ENCODE measurements around the gene TRPM5. TPM values are rescaled to one million over a fixed set of nuclear protein-coding genes. Genes with fewer than 3 reads are reported as not detected.

TRPM5 gene
- total RNA-seq, 2 experiments from 2014 or later: not detected

GRCh38 chr11:2461956-2462542 lies 17.7 kb upstream of the TRPM5 start:
- Histone ChIP-seq H3K27ac (ENCODE audit: low read depth, low read length, poor library complexity, severe bottlenecking) (no peak overlapping the region), H3K9me2 (ENCODE audit: insufficient read depth, low read length) (no peaks in the 10 kb centered on the region), H4K20me1 (ENCODE audit: insufficient read depth, low read length) (no peaks in the 10 kb centered on the region), H3K9me3 (ENCODE audit: low read length) (no peaks in the 10 kb centered on the region), H3K36me3 (ENCODE audit: insufficient read depth, low read length) (no peaks in the 10 kb centered on the region), H3K4me2 (ENCODE audit: low read length) (no peak overlapping the region), H2AFZ (ENCODE audit: low read length) (no peak overlapping the region), H3K4me3 (ENCODE audit: low read depth, low read length, poor library complexity, severe bottlenecking) (no peak overlapping the region), H3K79me2 (ENCODE audit: insufficient read depth, low read depth, low read length) (no peaks in the 10 kb centered on the region), H3K4me1 (ENCODE audit: insufficient read depth, low read length, poor library complexity, severe bottlenecking) (no peaks in the 10 kb centered on the region)
- intact Hi-C loops (cut with micrococcal nuclease; ENCODE audit: unreplicated experiment): no loop called here
- TF ChIP-seq CTCF (conservative IDR thresholded peaks at IDR 0.05; ENCODE audit: low read length): no peak
- no TSS peak for BruUV-seq (replicated peaks)
- DNase-seq (ENCODE audit: low spot score): no peak
- CTCF ChIA-PET (ENCODE audit: unreplicated experiment): no interaction called here
- POLR2A ChIA-PET: no interaction called here

- Histone ChIP-seq H2AFZ (ENCODE audit: low read length) (no peak overlapping the region), H3K36me3 (ENCODE audit: insufficient read depth, low read length) (no peaks in the 10 kb centered on the region), H3K9me2 (ENCODE audit: insufficient read depth, low read length) (no peaks in the 10 kb centered on the region), H3K4me3 (ENCODE audit: low read depth, low read length, poor library complexity, severe bottlenecking) (no peak overlapping the region), H3K4me2 (ENCODE audit: low read length) (no peak overlapping the region), H3K27ac (ENCODE audit: low read depth, low read length, poor library complexity, severe bottlenecking) (no peak overlapping the region), H3K79me2 (ENCODE audit: insufficient read depth, low read depth, low read length) (no peaks in the 10 kb centered on the region), H3K4me1 (ENCODE audit: insufficient read depth, low read length, poor library complexity, severe bottlenecking) (no peaks in the 10 kb centered on the region), H4K20me1 (ENCODE audit: insufficient read depth, low read length) (no peaks in the 10 kb centered on the region), H3K9me3 (ENCODE audit: low read length) (no peaks in the 10 kb centered on the region)
- CTCF ChIA-PET (ENCODE audit: unreplicated experiment): no interaction called here
- no peak for TF ChIP-seq EZH2phosphoT487 (IDR thresholded peaks at IDR 0.05; ENCODE audit: borderline replicate concordance, low read depth, low read length)
- no peak for TF ChIP-seq CTCF (conservative IDR thresholded peaks at IDR 0.05; ENCODE audit: low read length)
- POLR2A ChIA-PET: no interaction called here
- BruUV-seq (replicated peaks): no TSS peak
- intact Hi-C loops (cut with micrococcal nuclease; ENCODE audit: unreplicated experiment): no loop called here
- no peak for DNase-seq (ENCODE audit: low spot score)
These were observed 17.1 kb upstream of the TRPM5 start for GRCh38 chr11:2461253-2461955.

- intact Hi-C loops (cut with micrococcal nuclease; ENCODE audit: unreplicated experiment): no loop called here
- no peaks in the 10 kb centered on the region for H3K79me2 ChIP-seq (ENCODE audit: insufficient read depth, low read depth, low read length)
- no peak overlapping the region for H2AFZ ChIP-seq (ENCODE audit: low read length)
- H3K4me1 ChIP-seq (ENCODE audit: insufficient read depth, low read length, poor library complexity, severe bottlenecking): no peaks in the 10 kb centered on the region
- H3K36me3 ChIP-seq (ENCODE audit: insufficient read depth, low read length): no peaks in the 10 kb centered on the region
- H3K27ac ChIP-seq (ENCODE audit: low read depth, low read length, poor library complexity, severe bottlenecking): no peak overlapping the region
- CTCF ChIA-PET (ENCODE audit: unreplicated experiment): no interaction called here
- H3K4me3 ChIP-seq (ENCODE audit: low read depth, low read length, poor library complexity, severe bottlenecking): no peak overlapping the region
- no peaks in the 10 kb centered on the region for H3K9me2 ChIP-seq (ENCODE audit: insufficient read depth, low read length)
- no peaks in the 10 kb centered on the region for H4K20me1 ChIP-seq (ENCODE audit: insufficient read depth, low read length)
- BruUV-seq (replicated peaks): no TSS peak
- no peaks in the 10 kb centered on the region for H3K9me3 ChIP-seq (ENCODE audit: low read length)
- DNase-seq (ENCODE audit: low spot score): no peak
- TF ChIP-seq EZH2phosphoT487 (IDR thresholded peaks at IDR 0.05; ENCODE audit: borderline replicate concordance, low read depth, low read length): no peak
- no peak for TF ChIP-seq CTCF (conservative IDR thresholded peaks at IDR 0.05; ENCODE audit: low read length)
- H3K4me2 ChIP-seq (ENCODE audit: low read length): no peak overlapping the region
- POLR2A ChIA-PET: no interaction called here
These were observed 16.4 kb upstream of the TRPM5 start for GRCh38 chr11:2460540-2461252.

Measured in OCI-LY7 (cell line).